Heart right ventricle (tissue), 16 donors: ENCODE results near the gene PRDM8. TPM values are rescaled to one million over a fixed set of nuclear protein-coding genes. Genes with fewer than 3 reads are reported as not detected.
"Not testable (repeated sequence)": the region's sequence is repeated elsewhere in the genome, so short reads cannot be mapped to it uniquely, and the experiment has no call there.

Source experiments
- ATAC-seq, 8 donors: fragments of 200-7000 bp; cut with Tn5 transposase; one replicate each; pipeline ENCODE4 v1.9.1; 2020; ENCODE audit warnings: mild to moderate bottlenecking in 8 of 8, moderate library complexity in 8 of 8, moderate number of reproducible peaks in 1 of 8
- DNase-seq, 2 donors: peaks; one replicate each; pipeline ENCODE4 v3.0.0-alpha.2; 2020
- H3K27ac ChIP-seq, 10 donors: fragments of 200-600 bp; sonication (generic) in 2 of 10; one replicate each; pipeline versions ENCODE4 v1.5.0 to v1.8.0; 2020 to 2022; ENCODE audit warnings: mild to moderate bottlenecking in 3 of 10
- H3K27me3 ChIP-seq, 7 donors: fragments of 200-600 bp; one replicate each; pipeline ENCODE4 v1.8.0; 2021 to 2022; ENCODE audit warnings: mild to moderate bottlenecking in 2 of 7
- H3K36me3 ChIP-seq, 9 donors: fragments of 200-600 bp; sonication (generic) in 1 of 9; one replicate each; pipeline versions ENCODE4 v1.5.0 to v1.8.0; 2020 to 2022; ENCODE audit warnings: mild to moderate bottlenecking in 2 of 9
- H3K4me1 ChIP-seq, 9 donors: fragments of 200-600 bp; sonication (generic) in 1 of 9; one replicate each; pipeline versions ENCODE4 v1.5.0 to v1.8.0; 2020 to 2022; ENCODE audit warnings: mild to moderate bottlenecking in 4 of 9
- H3K4me3 ChIP-seq, 10 donors: fragments of 200-600 bp; sonication (generic) in 2 of 10; one replicate each; pipeline versions ENCODE4 v1.5.0 to v1.8.0; 2020 to 2022; ENCODE audit warnings: mild to moderate bottlenecking in 7 of 10, moderate library complexity in 2 of 10
- H3K9me3 ChIP-seq, 11 donors: fragments of 200-600 bp in 10 of 11; sonication (generic) in 2 of 11; one replicate each; pipeline versions ENCODE4 v1.5.0 to v1.8.0; 2013 to 2022; ENCODE audit warnings: mild to moderate bottlenecking in 2 of 11, control low read depth in 1 of 11, moderate library complexity in 1 of 11
- WGBS, 2 donors: extraction: QIAGEN DNeasy Blood & Tissue Kit; methylation state at CpG; one replicate each; pipeline ENCODE4 v1.1.7; 2013; ENCODE audit warnings: inconsistent platforms in 1 of 2; 5-methylcytosine and 5-hydroxymethylcytosine counted together
- intact Hi-C, 10 donors: fragments of 100-400 bp; cut with DNase I; formaldehyde crosslinking; loops; one replicate each; pipeline versions ENCODE4 v1.11.1 to v1.14.2; 2022
- polyA plus RNA-seq, 2 donors: library from polyadenylated mRNA; stranded (reverse); fragments of 200-250 nt; gene quantifications; one replicate each; pipeline ENCODE4 v1.2.3, GENCODE V29; 2013
- total RNA-seq, 10 donors: library from RNA; stranded (reverse); fragmentation: NEBNext Ultra II Directional in 3 of 10; extraction: Animal tissue kit (Norgen Biotek cat#: 25700) in 3 of 10; gene quantifications; one replicate each; pipeline versions ENCODE4 v1.2.1 to v1.2.4, GENCODE V29; 2021 to 2023
- TF ChIP-seq, protein P1 (sequence below), 9 donors: fragments of 200-600 bp; sonication (generic) in 2 of 9; IDR thresholded peaks; one replicate each; pipeline versions ENCODE4 v1.5.0 to v1.8.0; 2021 to 2022; ENCODE audit warnings: antibody characterized with exemption in 9 of 9, mild to moderate bottlenecking in 5 of 9, moderate library complexity in 1 of 9
- donor health status: Arrhythmogenic right ventricular cardiomyopathy.
- donor health status: ischemic (EF 13 %, LVEDD 7.1; RV severe dilation, severe dysfunction).
- donor health status: healthy with polysubstance abuse.
- donor health status: DM: no; HTN: yes; CAD: no.
- donor health status: DM: no; HTN: no; CAD: no.
- donor health status: ischemic (EF 25% LVEDD 6.9; RV normal size, moderate dysfunction).
- donor health status: ischemic (EF 25% LVEDD 5.7; RV mildly dilated, moderate dysfunction).
- donor health status: healthy.
- donor health status: DM: yes; HTN: yes; CAD: no.
- donor health status: Ischemic cardiomyopathy.
- donor health status: ischemic (EF 35%, LVEDD 5.7; RV mildly dilated, moderate dysfunction).
- donor health status: nonischemic (EF 11% LVEDD 7.7; RV severe dilation, severe dysfunction).
- donor health status: DM: yes; HTN: yes; CAD: no.
- donor health status: PGD.
- donor health status: ischemic (EF 29% LVEDD 5.4; RV normal size, mild dysfunction).
- donor health status: nonischemic (EF 23%, LVEDD 6.1; RV moderate dilation, normal function).

The PRDM8 gene
- total and polyA plus RNA-seq, 12 donors, result 0.23 to 1.9 (median 0.67) TPM

DNA sequence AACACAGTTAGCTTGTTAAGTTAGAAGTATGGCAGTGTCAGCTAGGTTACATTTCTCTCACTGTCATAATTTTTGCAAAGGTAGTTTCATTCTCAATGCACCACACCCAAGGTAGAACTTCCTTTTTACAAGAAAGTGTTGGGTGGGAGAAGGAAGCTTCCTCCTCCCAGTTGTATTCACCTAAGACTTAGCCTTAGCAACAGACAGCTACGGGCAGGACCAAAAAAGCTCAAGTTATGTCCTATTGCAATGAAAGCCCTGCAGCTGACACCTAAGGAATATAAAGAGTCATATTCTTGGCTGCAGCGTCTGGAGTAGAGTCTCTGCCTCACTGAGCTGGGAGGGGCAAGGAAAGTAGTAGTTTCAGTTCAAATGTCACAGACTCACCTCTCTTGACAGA lies 25.1 kb upstream of the PRDM8 start:
- TF ChIP-seq, protein P1, sequence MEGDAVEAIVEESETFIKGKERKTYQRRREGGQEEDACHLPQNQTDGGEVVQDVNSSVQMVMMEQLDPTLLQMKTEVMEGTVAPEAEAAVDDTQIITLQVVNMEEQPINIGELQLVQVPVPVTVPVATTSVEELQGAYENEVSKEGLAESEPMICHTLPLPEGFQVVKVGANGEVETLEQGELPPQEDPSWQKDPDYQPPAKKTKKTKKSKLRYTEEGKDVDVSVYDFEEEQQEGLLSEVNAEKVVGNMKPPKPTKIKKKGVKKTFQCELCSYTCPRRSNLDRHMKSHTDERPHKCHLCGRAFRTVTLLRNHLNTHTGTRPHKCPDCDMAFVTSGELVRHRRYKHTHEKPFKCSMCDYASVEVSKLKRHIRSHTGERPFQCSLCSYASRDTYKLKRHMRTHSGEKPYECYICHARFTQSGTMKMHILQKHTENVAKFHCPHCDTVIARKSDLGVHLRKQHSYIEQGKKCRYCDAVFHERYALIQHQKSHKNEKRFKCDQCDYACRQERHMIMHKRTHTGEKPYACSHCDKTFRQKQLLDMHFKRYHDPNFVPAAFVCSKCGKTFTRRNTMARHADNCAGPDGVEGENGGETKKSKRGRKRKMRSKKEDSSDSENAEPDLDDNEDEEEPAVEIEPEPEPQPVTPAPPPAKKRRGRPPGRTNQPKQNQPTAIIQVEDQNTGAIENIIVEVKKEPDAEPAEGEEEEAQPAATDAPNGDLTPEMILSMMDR (IDR thresholded peaks at IDR 0.05), result no peak
- no peaks in the 10 kb centered on the region for H3K36me3 ChIP-seq
- peak overlapping the region in 1 of 10 donors; percentile 67 for H3K27ac ChIP-seq
- peaks cover 0 to under 1% (median 0%) of the 10 kb centered on the region in 11 donors for H3K9me3 ChIP-seq
- WGBS, 2 donors, result 85 to 87% methylated on average over 2 of the region's 2 CpGs
- no peak for ATAC-seq
- H3K4me1 ChIP-seq, result peaks cover 0 to 28% (median 0%) of the 10 kb centered on the region in 9 donors
- no peaks in the 10 kb centered on the region for H3K27me3 ChIP-seq
- intact Hi-C loops, result no loop called here
- no peak overlapping the region for H3K4me3 ChIP-seq
- no peak for DNase-seq

- TF ChIP-seq, protein P1 (IDR thresholded peaks at IDR 0.05), result no peak
- Histone ChIP-seq H3K4me1 (peaks cover 0 to 28% (median 0%) of the 10 kb centered on the region in 9 donors), H3K27ac (peak overlapping the region in 1 of 10 donors; percentile 67), H3K4me3 (no peak overlapping the region), H3K36me3 (no peaks in the 10 kb centered on the region), H3K27me3 (no peaks in the 10 kb centered on the region), H3K9me3 (peaks cover 0 to 13% (median 0%) of the 10 kb centered on the region in 11 donors)
- intact Hi-C loops, result no loop called here
- no peak for ATAC-seq
- no peak for DNase-seq
Observed at GRCh38 chr4:80173401-80173800, 23.9 kb upstream of the PRDM8 start.

DNA sequence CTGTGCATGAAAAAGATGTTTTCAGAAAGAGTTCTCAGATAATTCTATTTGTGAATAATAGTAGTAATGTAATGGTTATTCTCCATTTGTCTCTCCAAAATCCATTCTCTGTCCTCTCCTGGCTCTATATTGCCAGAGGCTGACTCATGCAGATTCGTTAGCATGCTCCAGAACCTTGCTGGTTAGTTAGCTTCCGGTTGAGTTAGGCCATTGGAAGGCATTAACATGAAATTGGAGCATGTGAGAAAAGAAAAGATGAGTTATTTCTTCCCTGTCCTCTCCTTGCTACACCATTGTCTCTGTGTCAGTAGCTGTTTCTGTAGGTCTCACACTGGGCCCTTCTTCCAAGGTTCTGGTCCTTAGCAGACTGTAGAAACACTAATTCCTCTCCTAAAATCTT lies 23.5 kb upstream of the PRDM8 start:
- Histone ChIP-seq H3K4me1 (peaks cover 0 to 28% (median 0%) of the 10 kb centered on the region in 9 donors), H3K27ac (peak overlapping the region in 1 of 10 donors; percentile 28), H3K9me3 (peaks cover 0 to 17% (median 4%) of the 10 kb centered on the region in 11 donors), H3K27me3 (no peaks in the 10 kb centered on the region), H3K36me3 (no peaks in the 10 kb centered on the region), H3K4me3 (no peak overlapping the region)
- no peak for DNase-seq
- ATAC-seq, result no peak
- 82 to 89% methylated on average over 2 of the region's 2 CpGs for WGBS, 2 donors
- intact Hi-C loops, result no loop called here
- TF ChIP-seq, protein P1 (IDR thresholded peaks at IDR 0.05), result no peak

- ATAC-seq, H3K27me3 ChIP-seq, H3K4me3 ChIP-seq, H3K36me3 ChIP-seq, DNase-seq, intact Hi-C loops, H3K27ac ChIP-seq: not testable (repeated sequence)
- peaks cover 0 to 23% (median under 1%) of the 10 kb centered on the region in 9 donors for H3K4me1 ChIP-seq
- H3K9me3 ChIP-seq, result peaks cover 0 to 29% (median 13%) of the 10 kb centered on the region in 11 donors
Observed at GRCh38 chr4:80177793-80178192, 19.5 kb upstream of the PRDM8 start.

DNA sequence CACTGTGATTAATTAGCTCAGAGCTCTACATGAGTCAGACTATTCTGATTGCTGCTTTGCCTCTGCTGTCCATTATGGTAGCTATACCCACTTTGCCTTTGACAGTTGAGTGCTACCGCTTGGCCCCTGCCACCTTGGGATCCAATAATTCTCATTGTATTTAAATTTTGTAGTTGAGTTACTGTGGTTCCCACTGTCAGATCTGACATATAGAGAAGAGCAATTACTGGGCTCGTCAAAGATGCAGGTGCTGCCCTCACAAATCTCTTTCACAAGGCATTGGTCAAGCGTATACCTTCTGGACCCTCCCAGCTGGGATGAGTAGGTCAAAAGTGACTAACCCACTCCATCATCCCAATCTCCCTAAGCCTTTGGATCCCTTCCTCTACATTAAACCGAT lies 18.3 kb upstream of the PRDM8 start:
- peaks cover 0 to 21% (median 12%) of the 10 kb centered on the region in 9 donors for H3K4me1 ChIP-seq
- H3K27me3 ChIP-seq, result peaks cover 0 to 18% (median 0%) of the 10 kb centered on the region in 7 donors
- TF ChIP-seq, protein P1 (IDR thresholded peaks at IDR 0.05), result no peak
- no peak overlapping the region for H3K4me3 ChIP-seq
- WGBS, 2 donors, result 96 to 98% methylated on average over 4 of the region's 4 CpGs
- ATAC-seq, result no peak
- no peak overlapping the region for H3K27ac ChIP-seq
- peaks cover 0 to 29% (median 13%) of the 10 kb centered on the region in 11 donors for H3K9me3 ChIP-seq
- intact Hi-C loops, result no loop called here
- no peak for DNase-seq
- no peaks in the 10 kb centered on the region for H3K36me3 ChIP-seq
